Measurements from ENCODE around the gene MFSD1. TPM values are rescaled to one million over a fixed set of nuclear protein-coding genes. Genes with fewer than 3 reads are reported as not detected.

Gene MFSD1
- total RNA-seq, 1 experiment from 2014 or later: 45.3 TPM

DNA sequence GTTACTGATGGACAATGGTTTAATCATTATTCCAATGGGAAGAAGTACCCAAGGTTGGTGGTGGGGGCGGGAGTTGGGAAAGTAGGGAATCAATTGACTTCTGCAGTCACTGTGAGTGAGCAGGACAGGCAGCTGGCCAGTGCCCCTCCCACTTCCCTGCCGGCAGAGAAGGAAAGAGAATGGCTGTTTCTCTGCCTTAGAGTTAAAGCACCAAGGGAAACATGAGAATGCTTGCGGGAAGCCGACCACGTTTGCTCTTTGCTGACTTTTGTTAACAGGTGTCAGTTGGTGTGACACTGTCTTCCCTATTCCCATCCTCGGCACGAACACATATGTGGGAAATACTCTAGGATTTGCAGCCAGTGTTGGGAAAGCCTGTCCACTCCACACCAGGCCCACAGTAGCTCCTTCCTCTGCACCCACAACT, 33.5 kb upstream of the MFSD1 start:
- H3K9me3 ChIP-seq (ENCODE audit: low read length): no peaks in the 10 kb centered on the region
- no peak overlapping the region for H2AFZ ChIP-seq (ENCODE audit: low read length)
- no peaks in the 10 kb centered on the region for H4K20me1 ChIP-seq (ENCODE audit: low read length)
- peak; percentile 65 for DNase-seq
- H3K4me2 ChIP-seq (ENCODE audit: low read length): peak overlapping the region; percentile 48
- H3K4me3 ChIP-seq (ENCODE audit: low read length): no peak overlapping the region
- peak overlapping the region; percentile 96 for H3K9ac ChIP-seq (ENCODE audit: low read length)
- H3K4me1 ChIP-seq (ENCODE audit: insufficient read depth, low read length): peaks cover 86% of the 10 kb centered on the region
- TF ChIP-seq EZH2phosphoT487 (IDR thresholded peaks at IDR 0.05; ENCODE audit: borderline replicate concordance, low read length) (no peak), EZH2 (IDR thresholded peaks at IDR 0.05; ENCODE audit: low read length, unreplicated experiment) (no peak)
- TF ChIP-seq, protein P1, sequence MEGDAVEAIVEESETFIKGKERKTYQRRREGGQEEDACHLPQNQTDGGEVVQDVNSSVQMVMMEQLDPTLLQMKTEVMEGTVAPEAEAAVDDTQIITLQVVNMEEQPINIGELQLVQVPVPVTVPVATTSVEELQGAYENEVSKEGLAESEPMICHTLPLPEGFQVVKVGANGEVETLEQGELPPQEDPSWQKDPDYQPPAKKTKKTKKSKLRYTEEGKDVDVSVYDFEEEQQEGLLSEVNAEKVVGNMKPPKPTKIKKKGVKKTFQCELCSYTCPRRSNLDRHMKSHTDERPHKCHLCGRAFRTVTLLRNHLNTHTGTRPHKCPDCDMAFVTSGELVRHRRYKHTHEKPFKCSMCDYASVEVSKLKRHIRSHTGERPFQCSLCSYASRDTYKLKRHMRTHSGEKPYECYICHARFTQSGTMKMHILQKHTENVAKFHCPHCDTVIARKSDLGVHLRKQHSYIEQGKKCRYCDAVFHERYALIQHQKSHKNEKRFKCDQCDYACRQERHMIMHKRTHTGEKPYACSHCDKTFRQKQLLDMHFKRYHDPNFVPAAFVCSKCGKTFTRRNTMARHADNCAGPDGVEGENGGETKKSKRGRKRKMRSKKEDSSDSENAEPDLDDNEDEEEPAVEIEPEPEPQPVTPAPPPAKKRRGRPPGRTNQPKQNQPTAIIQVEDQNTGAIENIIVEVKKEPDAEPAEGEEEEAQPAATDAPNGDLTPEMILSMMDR (conservative IDR thresholded peaks at IDR 0.05; ENCODE audit: low read depth, low read length): no peak
- H3K79me2 ChIP-seq (ENCODE audit: low read length): no peaks in the 10 kb centered on the region
- ChIA-PET POLR2A (ENCODE audit: unreplicated experiment) (interaction anchor here (0.6 kb wide), 1 partner anchor 40 kb away, joined by 12 read pairs; no protein-coding TSS in a partner anchor), CTCF (no interaction called here)
- no peaks in the 10 kb centered on the region for H3K9me2 ChIP-seq (replicated peaks; ENCODE audit: low read length)
- H3K27me3 ChIP-seq (ENCODE audit: low read length): no peaks in the 10 kb centered on the region
- peaks cover 7% of the 10 kb centered on the region for H3F3A ChIP-seq (ENCODE audit: low read length, unreplicated experiment)
- intact Hi-C loops (cut with micrococcal nuclease): no loop called here
- 0 out of 2 replicates have a peak, but pooled peaks have one; percentile 24 for ATAC-seq
- H3K36me3 ChIP-seq (ENCODE audit: low read depth, low read length): no peaks in the 10 kb centered on the region
- BruUV-seq (replicated peaks): no TSS peak
- H3K27ac ChIP-seq (ENCODE audit: low read length): peak overlapping the region; percentile 100

DNA sequence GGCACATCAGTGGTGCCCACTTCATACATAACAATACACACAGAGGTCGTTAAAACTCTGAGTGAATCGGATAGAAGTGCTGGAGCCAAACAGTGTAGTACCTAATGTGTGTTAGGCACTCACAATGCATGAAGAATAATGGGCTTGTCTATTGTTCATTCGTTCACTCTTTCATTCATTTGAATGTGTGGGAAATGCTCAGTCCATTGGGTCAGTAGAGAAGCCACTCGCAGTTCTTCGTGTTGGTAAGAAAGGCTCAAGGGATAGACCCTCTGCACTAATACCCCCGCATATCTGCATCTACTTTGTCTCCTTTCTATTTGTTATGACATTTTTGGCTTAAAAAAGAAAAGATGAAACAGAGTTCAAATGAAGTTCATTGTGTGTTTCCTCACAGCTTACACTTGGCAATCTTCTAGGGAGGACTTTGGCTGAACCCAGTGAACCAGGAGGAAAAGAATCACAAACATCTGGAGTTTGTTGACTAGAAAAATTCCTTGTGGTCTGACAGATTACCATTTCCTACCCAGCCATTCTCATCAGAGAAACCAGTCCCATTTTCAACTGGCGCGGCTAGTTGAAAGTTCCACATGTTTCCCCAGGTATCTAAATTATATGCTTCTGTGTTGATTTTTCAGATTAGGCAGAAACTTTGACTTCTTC, 32.8 kb upstream of the MFSD1 start:
- no peaks in the 10 kb centered on the region for H3K9me2 ChIP-seq (replicated peaks; ENCODE audit: low read length)
- DNase-seq (peak; percentile 85), ATAC-seq (peak; percentile 23; the same call in 1 of the 2 replicates)
- no peaks in the 10 kb centered on the region for H3K9me3 ChIP-seq (ENCODE audit: low read length)
- no peaks in the 10 kb centered on the region for H3K27me3 ChIP-seq (ENCODE audit: low read length)
- BruUV-seq (replicated peaks): no TSS peak
- peaks cover 7% of the 10 kb centered on the region for H3F3A ChIP-seq (ENCODE audit: low read length, unreplicated experiment)
- no peak overlapping the region for H3K4me3 ChIP-seq (ENCODE audit: low read length)
- H3K9ac ChIP-seq (ENCODE audit: low read length): peak overlapping the region; percentile 96
- CTCF ChIA-PET: interaction anchor here (0.7 kb wide), 1 partner anchor 908 kb away, joined by 4 read pairs; no protein-coding TSS in a partner anchor
- H2AFZ ChIP-seq (ENCODE audit: low read length): no peak overlapping the region
- POLR2A ChIA-PET (ENCODE audit: unreplicated experiment): no interaction called here
- H3K4me1 ChIP-seq (ENCODE audit: insufficient read depth, low read length): peaks cover 86% of the 10 kb centered on the region
- H4K20me1 ChIP-seq (ENCODE audit: low read length): no peaks in the 10 kb centered on the region
- no peaks in the 10 kb centered on the region for H3K36me3 ChIP-seq (ENCODE audit: low read depth, low read length)
- intact Hi-C loops (cut with micrococcal nuclease): no loop called here
- peak overlapping the region; percentile 100 for H3K27ac ChIP-seq (ENCODE audit: low read length)
- no peaks in the 10 kb centered on the region for H3K79me2 ChIP-seq (ENCODE audit: low read length)
- peak overlapping the region; percentile 48 for H3K4me2 ChIP-seq (ENCODE audit: low read length)
- TF ChIP-seq, protein P1 (conservative IDR thresholded peaks at IDR 0.05; ENCODE audit: low read depth, low read length): no peak
- TF ChIP-seq EZH2 (IDR thresholded peaks at IDR 0.05; ENCODE audit: low read length, unreplicated experiment) (no peak), EZH2phosphoT487 (IDR thresholded peaks at IDR 0.05; ENCODE audit: borderline replicate concordance, low read length) (no peak)

DNA sequence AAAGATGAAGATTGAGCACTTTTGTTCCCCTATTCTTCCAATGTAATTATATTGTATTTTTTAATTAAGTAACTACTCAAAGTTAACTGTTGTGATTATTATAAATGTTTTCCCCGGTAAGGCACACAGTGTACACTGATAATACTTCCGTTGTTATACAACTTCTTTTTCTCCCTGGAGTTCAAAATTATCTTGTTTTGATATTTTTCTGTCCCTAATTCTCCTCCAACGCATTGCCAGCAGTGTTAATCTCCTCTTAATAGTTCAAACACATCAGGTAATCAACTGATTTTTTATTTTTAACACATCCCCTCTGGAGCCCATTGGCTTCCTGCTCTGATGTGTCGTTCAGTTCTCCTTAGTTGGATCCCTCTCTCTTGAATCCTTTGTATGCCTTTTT, 32.3 kb upstream of the MFSD1 start:
- H3K9ac ChIP-seq (ENCODE audit: low read length): peak overlapping the region; percentile 96
- TF ChIP-seq, protein P1 (conservative IDR thresholded peaks at IDR 0.05; ENCODE audit: low read depth, low read length): no peak
- no peak for TF ChIP-seq EZH2phosphoT487 (IDR thresholded peaks at IDR 0.05; ENCODE audit: borderline replicate concordance, low read length)
- TF ChIP-seq EZH2 (IDR thresholded peaks at IDR 0.05; ENCODE audit: low read length, unreplicated experiment): no peak
- H2AFZ ChIP-seq (ENCODE audit: low read length): no peak overlapping the region
- POLR2A ChIA-PET (ENCODE audit: unreplicated experiment): no interaction called here
- no peak for ATAC-seq
- H4K20me1 ChIP-seq (ENCODE audit: low read length): no peaks in the 10 kb centered on the region
- intact Hi-C loops (cut with micrococcal nuclease): no loop called here
- H3K36me3 ChIP-seq (ENCODE audit: low read depth, low read length): no peaks in the 10 kb centered on the region
- H3K4me3 ChIP-seq (ENCODE audit: low read length): no peak overlapping the region
- H3K27me3 ChIP-seq (ENCODE audit: low read length): no peaks in the 10 kb centered on the region
- no peak for DNase-seq
- no peaks in the 10 kb centered on the region for H3K9me2 ChIP-seq (replicated peaks; ENCODE audit: low read length)
- H3K9me3 ChIP-seq (ENCODE audit: low read length): no peaks in the 10 kb centered on the region
- H3K4me2 ChIP-seq (ENCODE audit: low read length): peak overlapping the region; percentile 25
- TSS peak; percentile 68 for BruUV-seq (replicated peaks)
- H3K4me1 ChIP-seq (ENCODE audit: insufficient read depth, low read length): peaks cover 86% of the 10 kb centered on the region
- CTCF ChIA-PET: interaction anchor here (0.7 kb wide), 1 partner anchor 909 kb away, joined by 4 read pairs; no protein-coding TSS in a partner anchor
- peak overlapping the region; percentile 100 for H3K27ac ChIP-seq (ENCODE audit: low read length)
- H3K79me2 ChIP-seq (ENCODE audit: low read length): no peaks in the 10 kb centered on the region
- H3F3A ChIP-seq (ENCODE audit: low read length, unreplicated experiment): peaks cover 7% of the 10 kb centered on the region
